ENCODE results near the gene MUC3A.
"Not testable (repeated sequence)": the region's sequence is repeated elsewhere in the genome, so short reads cannot be mapped to it uniquely, and the experiment has no call there.

Gene MUC3A, protein sequence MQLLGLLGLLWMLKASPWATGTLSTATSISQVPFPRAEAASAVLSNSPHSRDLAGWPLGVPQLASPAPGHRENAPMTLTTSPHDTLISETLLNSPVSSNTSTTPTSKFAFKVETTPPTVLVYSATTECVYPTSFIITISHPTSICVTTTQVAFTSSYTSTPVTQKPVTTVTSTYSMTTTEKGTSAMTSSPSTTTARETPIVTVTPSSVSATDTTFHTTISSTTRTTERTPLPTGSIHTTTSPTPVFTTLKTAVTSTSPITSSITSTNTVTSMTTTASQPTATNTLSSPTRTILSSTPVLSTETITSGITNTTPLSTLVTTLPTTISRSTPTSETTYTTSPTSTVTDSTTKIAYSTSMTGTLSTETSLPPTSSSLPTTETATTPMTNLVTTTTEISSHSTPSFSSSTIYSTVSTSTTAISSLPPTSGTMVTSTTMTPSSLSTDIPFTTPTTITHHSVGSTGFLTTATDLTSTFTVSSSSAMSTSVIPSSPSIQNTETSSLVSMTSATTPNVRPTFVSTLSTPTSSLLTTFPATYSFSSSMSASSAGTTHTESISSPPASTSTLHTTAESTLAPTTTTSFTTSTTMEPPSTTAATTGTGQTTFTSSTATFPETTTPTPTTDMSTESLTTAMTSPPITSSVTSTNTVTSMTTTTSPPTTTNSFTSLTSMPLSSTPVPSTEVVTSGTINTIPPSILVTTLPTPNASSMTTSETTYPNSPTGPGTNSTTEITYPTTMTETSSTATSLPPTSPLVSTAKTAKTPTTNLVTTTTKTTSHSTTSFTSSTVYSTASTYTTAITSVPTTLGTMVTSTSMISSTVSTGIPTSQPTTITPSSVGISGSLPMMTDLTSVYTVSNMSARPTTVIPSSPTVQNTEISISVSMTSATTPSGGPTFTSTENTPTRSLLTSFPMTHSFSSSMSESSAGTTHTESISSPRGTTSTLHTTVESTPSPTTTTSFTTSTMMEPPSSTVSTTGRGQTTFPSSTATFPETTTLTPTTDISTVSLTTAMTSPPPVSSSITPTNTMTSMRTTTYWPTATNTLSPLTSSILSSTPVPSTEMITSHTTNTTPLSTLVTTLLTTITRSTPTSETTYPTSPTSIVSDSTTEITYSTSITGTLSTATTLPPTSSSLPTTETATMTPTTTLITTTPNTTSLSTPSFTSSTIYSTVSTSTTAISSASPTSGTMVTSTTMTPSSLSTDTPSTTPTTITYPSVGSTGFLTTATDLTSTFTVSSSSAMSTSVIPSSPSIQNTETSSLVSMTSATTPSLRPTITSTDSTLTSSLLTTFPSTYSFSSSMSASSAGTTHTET (N-terminal part only)

DNA sequence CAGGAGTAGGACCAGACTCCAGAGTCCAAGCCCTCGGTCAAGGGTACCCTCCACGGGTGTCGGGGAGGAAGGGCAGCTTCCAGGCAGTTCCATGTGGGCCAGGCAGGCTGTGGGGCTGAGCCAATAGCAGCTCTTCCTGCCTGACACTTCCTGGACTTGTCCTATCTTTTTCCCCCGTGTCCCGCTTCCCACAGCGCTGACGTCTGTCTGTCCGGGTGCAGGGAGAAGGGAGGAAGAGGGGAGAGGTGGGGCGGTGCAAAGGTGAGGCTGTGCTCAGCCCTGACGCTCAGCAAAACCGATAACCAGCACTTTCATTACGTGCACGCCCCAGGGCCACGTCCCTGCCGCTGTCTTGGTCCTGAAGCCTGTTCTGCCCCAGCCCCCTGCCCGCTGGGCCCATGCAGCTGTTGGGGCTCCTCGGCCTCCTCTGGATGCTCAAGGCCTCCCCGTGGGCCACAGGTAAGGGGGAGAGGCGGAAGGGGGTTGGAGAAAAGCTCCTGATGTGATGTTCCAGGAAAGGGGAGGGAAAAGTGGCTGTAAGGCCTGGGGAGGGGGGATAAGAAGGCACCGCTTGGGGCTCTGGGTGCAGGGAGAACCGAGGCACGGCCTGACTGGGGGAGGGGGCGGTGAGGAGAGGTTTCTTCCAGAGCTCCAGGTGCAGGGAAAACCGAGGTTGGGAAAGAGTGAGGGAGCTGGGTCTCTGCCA, at the start of gene MUC3A:
TSS of gene MUC3A (plus strand) at position 308 of the 706 bp plus-strand sequence. CDS start at position 399, 91 bp downstream.
- DNase-seq: no peak

DNA sequence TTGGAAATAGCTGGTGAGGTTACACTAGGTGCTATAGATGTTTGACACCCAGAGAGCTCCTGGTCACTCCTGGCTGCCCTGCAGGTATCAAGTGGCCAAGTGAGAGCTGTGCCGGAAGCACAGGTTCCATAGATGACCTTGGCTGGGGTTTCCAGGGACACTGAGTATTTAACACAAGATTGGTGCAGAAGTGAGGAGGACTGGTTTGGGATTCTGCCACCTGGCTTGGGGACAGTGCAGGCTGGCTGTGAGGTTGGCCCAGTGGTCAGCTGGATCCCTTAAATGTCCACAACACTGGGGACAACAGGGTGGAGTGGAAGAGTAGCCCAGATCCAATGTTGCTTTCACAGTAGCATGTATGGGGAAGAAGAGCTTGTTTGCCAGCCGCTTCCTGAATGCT, 48.4 kb upstream of the MUC3A start:
- DNase-seq: no peak

DNA sequence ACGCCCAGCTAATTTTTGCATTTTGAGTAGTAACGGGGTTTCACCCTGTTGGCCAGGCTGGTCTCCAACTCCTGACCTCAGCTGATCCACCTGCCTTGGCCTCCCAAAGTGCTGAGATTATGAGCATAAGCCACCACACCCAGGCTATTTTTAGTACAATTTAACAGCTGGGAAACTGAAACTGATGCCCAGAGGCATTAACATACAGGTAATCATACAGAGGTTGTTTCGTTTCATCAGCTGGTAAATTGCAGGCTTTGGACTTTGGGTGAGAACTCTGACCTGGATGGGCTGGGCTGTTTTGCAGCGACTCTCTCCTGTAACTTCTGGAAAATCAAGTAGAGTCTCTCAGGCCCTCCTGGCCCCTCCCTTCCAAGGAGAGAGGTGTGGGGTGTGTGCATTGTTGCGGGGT, 47.4 kb upstream of the MUC3A start:
- DNase-seq: no peak

DNA sequence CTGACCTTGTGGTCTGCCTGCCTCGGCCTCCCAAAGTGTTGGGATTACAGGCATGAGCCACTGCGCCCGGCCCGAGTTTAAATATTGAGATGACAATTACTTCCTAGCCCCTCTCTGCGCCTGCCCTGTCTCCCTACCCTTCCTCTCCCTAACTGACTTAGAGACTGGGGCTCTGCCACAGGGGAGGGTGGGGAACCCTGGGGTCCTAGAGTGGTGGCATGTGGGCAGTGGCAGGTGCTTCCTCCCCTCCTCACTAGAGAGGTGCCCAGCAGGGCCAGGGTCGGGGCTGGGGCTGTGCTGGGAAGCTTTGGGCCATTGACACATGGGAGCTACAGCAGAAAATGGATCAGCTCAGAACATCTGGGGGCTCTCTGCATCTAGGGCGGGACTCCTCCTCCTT, 46.7 kb upstream of the MUC3A start:
- no peak for DNase-seq

DNA sequence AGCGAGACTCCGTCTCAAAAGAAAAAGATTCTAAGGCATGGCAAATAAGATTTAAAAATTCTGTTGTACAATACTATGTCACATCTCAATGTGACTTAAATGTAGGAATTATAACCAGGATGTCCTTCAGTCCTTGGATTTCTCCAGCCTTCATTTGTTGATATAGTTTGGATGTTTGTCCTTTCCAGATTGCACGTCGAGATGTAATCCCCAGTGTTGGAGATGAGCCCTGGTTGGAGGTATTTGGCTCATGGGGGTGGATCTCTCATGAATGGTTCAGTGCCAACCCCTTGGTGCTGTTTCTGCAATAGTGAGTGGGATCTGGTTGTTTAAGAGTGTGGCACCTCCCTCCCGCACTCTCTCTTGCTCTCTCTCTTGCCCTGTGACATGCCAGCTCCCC, 40.8 kb upstream of the MUC3A start:
- no peak for DNase-seq

DNA sequence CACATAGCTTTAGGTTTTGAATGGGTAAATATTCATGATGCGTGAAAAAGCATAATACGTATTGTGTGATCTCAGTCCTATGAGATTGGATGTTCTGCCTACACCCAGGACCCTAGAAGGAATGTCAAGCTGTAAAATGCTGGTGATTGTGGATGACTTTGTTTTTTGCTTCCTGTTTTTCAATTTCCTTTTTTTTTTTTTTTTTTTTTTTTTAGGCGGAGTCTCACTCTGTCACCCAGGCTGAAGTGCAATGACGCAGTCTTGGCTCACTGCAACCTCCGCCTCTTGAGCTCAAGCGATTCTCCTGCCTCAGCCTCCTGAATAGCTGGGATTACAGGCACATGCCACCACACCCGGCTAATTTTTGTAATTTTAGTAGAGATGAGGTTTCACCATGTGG, 38.9 kb upstream of the MUC3A start:
- DNase-seq: not testable (repeated sequence)

DNA sequence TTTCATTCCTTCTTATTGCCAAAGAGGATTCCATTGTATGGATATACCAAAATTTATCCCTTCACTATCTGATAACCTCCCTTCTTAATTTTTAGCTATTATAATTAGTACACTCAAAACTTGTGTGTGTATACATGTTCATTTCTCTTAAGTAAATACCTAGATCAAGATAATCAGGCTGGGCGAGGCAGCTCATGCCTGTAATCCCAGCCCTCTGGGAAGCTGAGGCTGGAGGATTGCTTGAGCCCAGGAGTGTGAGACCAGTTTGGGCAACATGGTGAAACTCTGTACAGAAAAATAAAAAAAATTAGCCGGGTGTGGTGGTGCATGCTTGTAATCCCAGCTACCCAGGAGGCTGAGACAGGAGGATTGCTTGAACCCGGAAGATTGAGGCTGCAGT, 37.9 kb upstream of the MUC3A start:
- DNase-seq: no peak

DNA sequence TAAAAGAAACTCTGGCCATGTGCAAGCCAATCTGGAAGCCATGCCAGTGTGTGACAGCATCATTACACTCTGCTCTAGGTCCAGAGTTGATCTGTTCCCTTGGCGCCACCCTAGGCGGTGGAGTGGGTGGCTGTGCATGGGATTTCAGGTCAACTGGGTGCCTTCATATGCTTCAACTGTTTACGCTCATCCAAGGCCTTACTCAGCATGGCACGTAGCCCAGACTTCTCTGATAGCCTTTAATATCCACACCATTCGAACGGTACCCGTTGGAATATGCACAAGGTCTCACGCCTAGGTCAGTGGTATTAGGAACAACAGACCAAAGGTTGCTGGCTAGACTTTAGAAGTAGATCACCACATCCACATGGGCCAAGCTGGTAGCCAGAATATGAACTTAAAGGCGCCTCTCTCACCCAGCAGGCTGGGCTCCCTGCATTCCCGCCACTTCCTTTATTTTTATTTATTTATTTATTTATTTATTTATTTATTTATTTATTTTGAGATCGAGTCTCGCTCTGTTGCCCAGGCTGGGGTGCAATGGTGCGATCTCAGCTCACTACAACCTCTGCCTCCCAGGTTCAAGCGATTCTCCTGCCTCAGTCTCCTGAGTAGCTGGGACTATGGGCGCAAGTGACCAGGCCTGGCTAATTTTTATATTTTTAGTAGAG, 35.0 kb upstream of the MUC3A start:
- no peak for DNase-seq

DNA sequence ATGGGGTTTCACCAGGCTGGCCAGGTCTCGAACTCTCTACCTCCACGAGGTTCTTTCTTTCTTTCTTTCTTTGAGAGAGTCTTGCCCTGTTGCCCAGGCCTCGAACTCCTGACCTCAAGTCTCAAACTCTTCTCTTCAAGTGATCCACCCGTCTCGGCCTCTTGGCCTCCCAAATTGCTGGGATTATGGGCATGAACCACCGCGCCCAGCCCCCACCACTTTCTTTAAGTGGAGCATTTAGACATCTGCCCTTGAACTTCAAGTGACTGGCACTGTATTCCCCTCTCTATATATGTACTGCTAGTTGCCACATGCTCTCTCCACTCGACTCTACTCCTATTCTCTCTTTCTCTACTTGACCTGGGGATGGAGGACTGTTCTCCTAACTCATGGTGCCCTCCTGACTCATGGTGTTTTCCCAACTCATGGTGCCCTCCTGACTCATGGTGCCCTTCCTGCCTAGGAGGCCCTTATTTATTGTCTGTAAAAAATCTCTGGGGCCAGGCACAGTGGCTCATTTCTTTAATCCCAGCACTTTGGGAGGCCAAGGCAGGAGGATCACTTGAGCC, 34.4 kb upstream of the MUC3A start:
- DNase-seq: no peak

DNA sequence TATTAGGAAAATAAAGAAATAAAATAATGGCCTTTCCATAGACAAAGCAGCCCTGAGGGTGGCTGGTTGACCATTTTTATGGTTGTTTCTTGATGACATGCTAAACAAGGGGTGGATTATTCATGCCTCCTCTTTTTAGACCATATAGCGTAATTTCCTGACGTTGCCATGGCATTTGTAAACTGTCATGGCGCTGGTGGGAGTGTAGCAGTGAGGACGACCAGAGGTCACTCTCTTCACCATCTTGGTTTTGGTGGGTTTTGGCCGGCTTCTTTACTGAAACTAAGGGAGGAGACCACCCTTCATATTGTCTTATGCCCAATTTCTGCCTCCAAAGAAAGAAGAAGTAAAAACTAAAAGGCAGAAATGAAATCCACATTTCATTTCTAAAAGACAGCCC, 30.0 kb upstream of the MUC3A start:
- not testable (repeated sequence) for DNase-seq

DNA sequence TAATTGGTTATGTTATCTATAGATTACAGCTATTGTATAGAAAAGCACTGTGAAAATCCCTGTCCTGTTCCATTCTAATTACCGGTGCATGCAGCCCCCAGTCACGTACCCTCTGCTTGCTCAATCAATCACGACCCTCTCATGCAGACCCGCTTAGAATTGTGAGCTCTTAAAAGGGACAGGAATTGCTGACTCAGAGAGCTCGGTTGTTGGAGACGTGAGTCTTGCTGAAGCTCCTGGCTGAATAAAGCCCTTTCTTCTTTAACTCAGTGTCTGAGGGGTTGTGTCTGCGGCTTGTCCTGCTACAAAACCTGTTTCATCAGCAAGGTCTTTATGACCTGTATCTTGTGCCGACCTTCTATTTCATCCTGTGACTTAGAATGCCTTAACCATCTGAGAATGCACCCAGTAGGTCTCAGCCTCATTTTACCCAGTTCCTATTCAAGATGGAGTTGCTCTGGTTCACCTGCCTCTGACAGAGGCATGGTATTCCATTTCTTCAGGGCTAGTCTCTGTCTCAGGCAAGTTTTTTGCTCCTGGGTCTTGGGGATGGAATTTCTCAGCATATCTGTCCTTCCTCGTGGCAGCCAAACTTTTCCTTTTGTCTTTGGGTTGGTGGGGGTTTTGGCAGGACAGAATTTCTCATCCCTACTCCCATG, 29.4 kb upstream of the MUC3A start:
- DNase-seq: not testable (repeated sequence)

DNA sequence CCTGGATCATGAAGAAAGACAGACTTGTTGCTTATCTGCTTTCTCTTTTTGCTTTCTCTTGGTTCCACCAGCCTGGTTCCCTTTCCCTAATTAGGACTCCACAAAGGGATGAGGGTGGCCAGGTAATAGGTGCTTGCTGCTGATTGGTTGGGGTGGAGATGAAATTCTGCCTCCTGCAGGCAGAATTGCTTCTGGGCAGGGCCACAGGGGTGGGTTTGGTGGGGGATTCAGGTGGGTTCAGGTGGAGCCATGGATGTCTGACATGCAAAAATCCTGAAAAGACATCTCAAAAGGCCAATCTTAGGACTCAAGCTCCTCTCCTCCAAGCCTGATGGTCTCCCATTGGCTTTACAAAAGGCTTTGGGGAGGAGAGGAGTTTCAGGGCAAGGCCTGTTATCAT, 28.3 kb upstream of the MUC3A start:
- DNase-seq: no peak

DNA sequence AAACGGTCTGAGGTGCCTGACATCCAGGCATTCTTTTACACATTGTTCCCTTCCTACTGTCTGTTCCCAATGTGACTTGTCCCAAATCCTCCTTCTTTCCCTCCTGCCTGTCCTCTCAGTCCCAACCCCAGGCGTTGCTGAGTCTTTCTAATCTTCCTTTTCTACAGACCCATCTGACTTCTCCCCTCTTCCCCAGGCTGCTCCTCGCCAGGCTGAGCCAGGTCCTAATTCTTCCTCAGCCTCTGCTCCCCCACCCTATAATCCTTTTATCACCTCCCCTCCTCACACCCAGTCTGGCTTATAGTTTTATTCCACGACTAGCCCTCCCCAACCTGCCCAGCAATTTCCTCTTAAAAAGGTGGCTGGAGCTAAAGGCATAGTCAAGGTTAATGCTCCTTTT, 25.7 kb upstream of the MUC3A start:
- not testable (repeated sequence) for DNase-seq

DNA sequence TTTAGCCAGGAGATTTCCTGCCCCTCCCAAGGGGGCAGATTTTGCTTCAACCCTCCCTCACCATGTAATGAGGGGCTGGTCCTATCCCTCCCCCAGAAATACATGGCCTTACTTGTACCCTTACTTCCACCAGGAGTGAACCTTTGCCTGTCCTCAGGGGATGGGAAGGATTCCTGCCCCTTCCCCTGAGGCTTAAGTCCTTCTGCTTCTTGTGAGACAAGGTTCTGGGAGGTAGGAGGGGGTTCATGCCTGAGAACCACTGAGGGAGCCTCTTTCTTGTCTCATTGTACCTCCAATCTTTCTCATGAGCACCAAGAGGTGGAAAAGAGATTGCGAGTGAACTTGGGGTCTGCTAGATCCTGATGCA, 19.5 kb upstream of the MUC3A start:
- DNase-seq: no peak

DNA sequence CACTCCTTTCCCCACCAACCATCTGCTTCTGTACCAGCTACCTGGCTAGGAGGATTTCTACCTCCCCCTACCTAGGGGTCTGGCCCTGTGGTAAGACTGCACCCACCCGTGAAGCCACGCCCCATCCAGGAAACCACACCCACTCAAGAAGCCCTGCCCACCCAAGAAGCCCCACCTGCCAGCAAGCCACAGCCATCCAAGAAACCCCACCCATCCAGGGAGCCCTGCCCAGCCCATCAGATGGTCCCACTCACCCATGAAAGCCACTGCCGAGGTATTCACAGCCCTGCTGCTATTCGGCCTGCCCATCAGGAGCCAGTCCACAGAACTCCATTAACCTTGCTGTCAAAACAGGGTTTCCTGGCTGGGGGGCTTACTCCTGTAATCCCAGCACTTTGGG, 15.6 kb upstream of the MUC3A start:
- no peak for DNase-seq

DNA sequence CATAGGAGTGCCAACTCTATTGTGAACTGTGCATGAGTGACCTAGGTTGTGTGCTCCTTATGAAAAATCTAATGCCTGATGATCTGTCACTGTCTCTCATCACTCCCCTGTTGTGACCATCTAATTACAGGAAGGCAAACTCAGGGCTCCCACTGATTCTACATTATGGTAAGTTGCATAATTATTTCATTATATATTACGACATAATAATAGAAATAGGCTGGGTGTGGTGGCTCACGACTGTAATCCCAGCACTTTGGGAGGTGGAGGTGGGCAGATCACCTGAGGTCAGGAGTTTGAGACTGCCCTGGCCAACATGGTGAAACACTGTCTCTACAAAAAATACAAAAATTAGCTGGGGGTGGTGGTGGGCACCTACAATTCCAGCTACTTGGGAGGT, 14.0 kb upstream of the MUC3A start:
- not testable (repeated sequence) for DNase-seq

DNA sequence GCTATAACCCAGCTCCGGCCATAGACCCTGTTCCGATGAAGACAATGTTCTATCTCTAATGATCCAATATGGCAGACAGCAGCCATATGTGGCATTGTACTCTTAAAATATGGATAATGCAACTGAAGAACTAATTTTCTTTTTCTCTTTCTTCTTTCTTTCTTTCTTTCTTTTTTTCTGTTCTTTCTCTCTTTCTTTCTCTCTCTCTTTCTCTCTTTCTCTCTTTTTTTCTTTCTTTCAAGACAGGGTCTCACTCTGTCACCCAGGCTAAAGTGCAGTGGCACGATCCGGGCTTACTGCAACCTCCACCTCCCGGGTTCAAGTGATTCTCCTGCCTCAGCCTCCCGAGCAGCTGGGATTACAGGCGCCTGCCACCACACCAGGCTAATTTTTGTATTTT, 13.2 kb upstream of the MUC3A start:
- DNase-seq: not testable (repeated sequence)

DNA sequence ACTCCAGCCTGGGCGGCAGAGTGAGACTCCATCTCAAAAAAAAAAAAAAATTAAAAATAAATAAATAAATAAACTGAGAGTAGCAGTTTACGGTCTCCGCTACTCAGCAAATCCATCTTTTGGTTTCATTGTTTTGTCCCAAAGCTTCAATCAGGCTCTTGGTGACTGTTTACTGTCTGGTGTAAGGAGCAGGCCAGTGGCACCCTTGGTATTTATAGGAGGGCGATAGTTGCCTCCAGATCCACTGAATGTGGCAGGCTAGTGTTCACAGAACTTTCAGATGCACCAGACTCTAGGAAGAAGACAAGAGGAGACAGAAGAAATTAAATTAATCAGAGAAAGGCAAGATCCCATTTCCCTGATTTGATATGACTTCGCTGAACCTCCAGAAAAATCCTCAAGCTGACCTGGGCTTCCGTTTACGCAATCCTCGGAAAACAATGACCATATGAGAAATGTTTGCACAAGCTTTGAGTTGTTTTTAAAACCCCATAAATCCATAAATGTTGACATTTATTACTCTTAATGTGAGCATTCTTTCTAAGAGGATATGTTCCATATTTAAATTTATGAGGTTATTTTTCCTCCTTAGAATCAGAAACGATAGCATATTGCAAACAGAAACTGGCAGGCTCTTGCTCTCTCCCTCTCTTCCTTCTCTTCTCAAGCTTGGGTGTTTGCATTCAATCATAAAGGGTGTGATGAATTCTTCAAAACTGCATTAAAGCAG, 7.1 kb upstream of the MUC3A start:
- DNase-seq: no peak

DNA sequence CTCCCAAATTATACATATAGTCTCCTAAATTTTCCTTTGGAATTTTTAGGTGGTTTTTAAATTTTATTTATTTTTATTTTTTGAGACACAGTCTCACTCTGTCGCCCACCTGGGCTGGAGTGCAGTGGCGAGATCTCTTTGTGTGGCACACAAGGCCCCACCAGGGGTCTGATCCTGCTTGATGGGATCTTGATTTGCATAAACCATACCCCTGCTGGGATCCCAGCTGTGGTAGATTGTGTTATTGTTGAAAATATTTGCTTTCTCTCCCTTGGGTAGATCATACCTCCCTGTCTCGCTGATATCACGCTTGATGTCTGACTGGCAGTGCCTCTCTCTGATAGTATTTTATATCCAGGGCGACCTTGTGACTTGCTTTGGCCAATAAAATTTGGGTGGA, 5.6 kb upstream of the MUC3A start:
- DNase-seq: no peak

DNA sequence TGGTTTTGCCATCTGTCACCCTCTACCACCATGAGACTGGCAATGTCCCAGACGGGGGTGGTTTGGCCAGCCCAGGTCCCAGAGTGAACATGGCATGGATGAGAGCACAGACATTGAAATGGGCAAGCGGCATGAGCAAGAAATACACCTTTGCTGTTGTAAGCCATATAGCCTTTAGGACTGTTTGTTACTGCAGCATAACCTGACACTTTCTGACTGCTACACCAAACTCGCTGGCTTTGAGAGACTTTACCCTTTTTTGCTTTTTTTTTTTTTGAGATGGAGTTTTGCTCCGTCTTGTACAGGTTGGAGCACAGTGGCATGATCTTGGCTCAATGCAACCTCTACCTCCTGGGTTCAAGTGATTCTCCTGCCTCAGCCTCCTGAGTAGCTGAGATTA, 5.2 kb upstream of the MUC3A start:
- DNase-seq: no peak
